Hepatocyte (in vitro differentiated cells): ENCODE measurements around the gene HS3ST5. TPM values are rescaled to one million over a fixed set of nuclear protein-coding genes. Genes with fewer than 3 reads are reported as not detected.

Experiments used
- DNase-seq: peaks from one replicate; pipeline ENCODE4 v3.0.0-alpha.2; 2016; ENCODE audit warnings: low spot score
- H2AFZ ChIP-seq: fragments of 200-600 bp; sonication (generic); 2 replicates; pipeline ENCODE4 v1.6.0; 2016; ENCODE audit warnings: antibody characterized with exemption, mild to moderate bottlenecking
- H3K27ac ChIP-seq: fragments of 200-600 bp; sonication (generic); 2 replicates; pipeline ENCODE4 v1.5.1; 2016; ENCODE audit warnings: mild to moderate bottlenecking
- H3K27me3 ChIP-seq: fragments of 200-600 bp; sonication (generic); 2 replicates; pipeline ENCODE4 v1.6.1; 2016
- H3K36me3 ChIP-seq: fragments of 200-600 bp; sonication (generic); replicated peaks from 2 replicates; pipeline ENCODE4 v1.5.1; 2016; ENCODE audit warnings: low read depth; ENCODE audit not compliant: insufficient read depth
- H3K4me1 ChIP-seq: fragments of 200-600 bp; sonication (generic); 2 replicates; pipeline ENCODE4 v1.5.1; 2016; ENCODE audit warnings: mild to moderate bottlenecking, moderate library complexity; ENCODE audit not compliant: insufficient read depth
- H3K4me2 ChIP-seq: fragments of 200-600 bp; sonication (generic); 2 replicates; pipeline ENCODE4 v1.6.0; 2016
- H3K4me3 ChIP-seq: fragments of 200-600 bp; sonication (generic); 2 replicates; pipeline ENCODE4 v1.5.1; 2016; ENCODE audit warnings: mild to moderate bottlenecking
- H3K79me2 ChIP-seq: fragments of 200-600 bp; sonication (generic); 2 replicates; pipeline ENCODE4 v1.6.0; 2017; ENCODE audit warnings: mild to moderate bottlenecking
- H3K9me2 ChIP-seq: fragments of 200-600 bp; sonication (generic); replicated peaks from 2 replicates; pipeline ENCODE4 v1.6.0; 2017; ENCODE audit warnings: mild to moderate bottlenecking; ENCODE audit not compliant: insufficient read depth
- H3K9me3 ChIP-seq: fragments of 200-600 bp; sonication (generic); 2 replicates; pipeline ENCODE4 v1.5.1; 2016; ENCODE audit warnings: low read depth, mild to moderate bottlenecking
- H4K20me1 ChIP-seq: fragments of 200-600 bp; sonication (generic); 2 replicates; pipeline ENCODE4 v1.6.0; 2016; ENCODE audit warnings: mild to moderate bottlenecking; ENCODE audit not compliant: insufficient read depth, poor library complexity, severe bottlenecking
- EZH2 ChIP-seq: fragments of 200-600 bp; sonication (generic); IDR thresholded peaks from 2 replicates; pipeline ENCODE4 v1.6.1; 2016; ENCODE audit warnings: antibody characterized with exemption, mild to moderate bottlenecking, borderline replicate concordance
- EZH2phosphoT487 ChIP-seq: fragments of 200-600 bp; sonication (generic); IDR thresholded peaks from one replicate; pipeline ENCODE4 v1.6.1; 2018; ENCODE audit warnings: antibody characterized with exemption, mild to moderate bottlenecking, low read depth, moderate library complexity; ENCODE audit not compliant: unreplicated experiment, severe bottlenecking
- WGBS: methylation state at CpG from one replicate; pipeline ENCODE4 v1.1.6; 2016; ENCODE audit warnings: low lambda C conversion rate; ENCODE audit errors: missing lambda C conversion rate; 5-methylcytosine and 5-hydroxymethylcytosine counted together
- polyA plus RNA-seq: library from polyadenylated mRNA; unstranded; fragments of >200 nt; fragmentation: Nextera tagmentation; extraction: Ambion mirVana; gene quantifications from 2 replicates; pipeline ENCODE4 v1.2.1, GENCODE V29; 2016
- total RNA-seq: library from RNA; depleted of rRNA; stranded (reverse); fragments of >200 nt; gene quantifications from 2 replicates; pipeline ENCODE4 v1.2.3, GENCODE V29; 2014
- TF ChIP-seq, protein P1 (sequence below): fragments of 200-600 bp; sonication (generic); IDR thresholded peaks from 2 replicates; pipeline ENCODE4 v1.5.1; 2016; ENCODE audit warnings: antibody characterized with exemption, mild to moderate bottlenecking; ENCODE audit not compliant: poor library complexity

HS3ST5 gene
- total and polyA plus RNA-seq, 2 experiments from 2014 or later, result 0.73 to 1.4 TPM

DNA sequence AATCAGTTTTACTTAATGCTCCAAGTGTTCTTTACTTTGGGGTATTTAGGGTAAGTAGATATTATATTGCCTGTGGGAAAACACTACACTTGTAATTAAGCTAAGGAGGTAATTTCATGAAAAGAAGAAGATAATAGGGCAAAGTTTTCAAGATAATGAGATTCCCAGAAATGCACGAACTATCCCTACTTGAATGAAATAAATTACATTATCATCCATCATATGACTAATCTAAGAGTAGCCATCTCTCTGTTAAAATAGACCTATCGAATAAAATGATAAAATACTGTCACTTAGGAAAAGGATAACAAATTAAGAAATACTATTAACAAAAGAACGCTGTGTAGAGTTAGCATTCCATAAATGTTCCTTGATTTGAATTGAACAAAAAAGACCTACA lies 236.8 kb downstream of the HS3ST5 start:
- 86% methylated on average over 3 of the region's 3 CpGs for WGBS
- H3K27me3 ChIP-seq, result no peaks in the 10 kb centered on the region
- H3K27ac ChIP-seq, result no peak overlapping the region
- no peaks in the 10 kb centered on the region for H3K9me2 ChIP-seq
- no peak for DNase-seq
- no peaks in the 10 kb centered on the region for H3K79me2 ChIP-seq
- no peaks in the 10 kb centered on the region for H3K36me3 ChIP-seq
- no peaks in the 10 kb centered on the region for H4K20me1 ChIP-seq
- no peaks in the 10 kb centered on the region for H3K4me1 ChIP-seq
- TF ChIP-seq EZH2phosphoT487, result no peak
- no peak for TF ChIP-seq EZH2
- TF ChIP-seq, protein P1, sequence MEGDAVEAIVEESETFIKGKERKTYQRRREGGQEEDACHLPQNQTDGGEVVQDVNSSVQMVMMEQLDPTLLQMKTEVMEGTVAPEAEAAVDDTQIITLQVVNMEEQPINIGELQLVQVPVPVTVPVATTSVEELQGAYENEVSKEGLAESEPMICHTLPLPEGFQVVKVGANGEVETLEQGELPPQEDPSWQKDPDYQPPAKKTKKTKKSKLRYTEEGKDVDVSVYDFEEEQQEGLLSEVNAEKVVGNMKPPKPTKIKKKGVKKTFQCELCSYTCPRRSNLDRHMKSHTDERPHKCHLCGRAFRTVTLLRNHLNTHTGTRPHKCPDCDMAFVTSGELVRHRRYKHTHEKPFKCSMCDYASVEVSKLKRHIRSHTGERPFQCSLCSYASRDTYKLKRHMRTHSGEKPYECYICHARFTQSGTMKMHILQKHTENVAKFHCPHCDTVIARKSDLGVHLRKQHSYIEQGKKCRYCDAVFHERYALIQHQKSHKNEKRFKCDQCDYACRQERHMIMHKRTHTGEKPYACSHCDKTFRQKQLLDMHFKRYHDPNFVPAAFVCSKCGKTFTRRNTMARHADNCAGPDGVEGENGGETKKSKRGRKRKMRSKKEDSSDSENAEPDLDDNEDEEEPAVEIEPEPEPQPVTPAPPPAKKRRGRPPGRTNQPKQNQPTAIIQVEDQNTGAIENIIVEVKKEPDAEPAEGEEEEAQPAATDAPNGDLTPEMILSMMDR, result no peak
- no peaks in the 10 kb centered on the region for H3K9me3 ChIP-seq
- H3K4me2 ChIP-seq, result no peak overlapping the region
- H2AFZ ChIP-seq, result no peak overlapping the region
- no peak overlapping the region for H3K4me3 ChIP-seq

DNA sequence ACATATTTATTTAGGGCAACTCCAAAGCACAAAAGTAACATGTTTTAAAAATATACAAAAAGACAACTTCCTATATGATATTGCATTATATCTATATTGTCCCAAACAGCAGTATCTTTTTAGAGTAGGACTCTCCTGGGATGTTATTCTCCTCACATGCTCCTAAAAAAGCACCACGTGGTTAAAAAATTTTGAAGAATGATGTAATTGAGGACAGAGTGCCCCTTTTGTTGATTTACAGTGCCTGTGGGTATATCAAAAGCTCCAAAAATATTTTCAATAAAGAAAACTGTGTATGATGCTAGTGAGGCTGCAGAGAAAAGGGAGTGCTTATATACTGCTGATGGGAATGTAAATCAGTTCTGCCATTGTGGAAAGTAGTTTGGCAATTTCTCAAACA lies 241.6 kb downstream of the HS3ST5 start:
- TF ChIP-seq EZH2phosphoT487 (no peak), EZH2 (no peak)
- TF ChIP-seq, protein P1, result no peak
- Histone ChIP-seq H4K20me1 (no peaks in the 10 kb centered on the region), H3K4me2 (no peak overlapping the region), H3K9me3 (no peaks in the 10 kb centered on the region), H3K27me3 (no peaks in the 10 kb centered on the region), H3K9me2 (no peaks in the 10 kb centered on the region), H3K27ac (no peak overlapping the region), H2AFZ (no peak overlapping the region), H3K36me3 (no peaks in the 10 kb centered on the region), H3K4me3 (no peak overlapping the region), H3K79me2 (no peaks in the 10 kb centered on the region), H3K4me1 (no peaks in the 10 kb centered on the region)
- DNase-seq, result no peak
- 59% methylated on average over 1 of the region's 1 CpG for WGBS

DNA sequence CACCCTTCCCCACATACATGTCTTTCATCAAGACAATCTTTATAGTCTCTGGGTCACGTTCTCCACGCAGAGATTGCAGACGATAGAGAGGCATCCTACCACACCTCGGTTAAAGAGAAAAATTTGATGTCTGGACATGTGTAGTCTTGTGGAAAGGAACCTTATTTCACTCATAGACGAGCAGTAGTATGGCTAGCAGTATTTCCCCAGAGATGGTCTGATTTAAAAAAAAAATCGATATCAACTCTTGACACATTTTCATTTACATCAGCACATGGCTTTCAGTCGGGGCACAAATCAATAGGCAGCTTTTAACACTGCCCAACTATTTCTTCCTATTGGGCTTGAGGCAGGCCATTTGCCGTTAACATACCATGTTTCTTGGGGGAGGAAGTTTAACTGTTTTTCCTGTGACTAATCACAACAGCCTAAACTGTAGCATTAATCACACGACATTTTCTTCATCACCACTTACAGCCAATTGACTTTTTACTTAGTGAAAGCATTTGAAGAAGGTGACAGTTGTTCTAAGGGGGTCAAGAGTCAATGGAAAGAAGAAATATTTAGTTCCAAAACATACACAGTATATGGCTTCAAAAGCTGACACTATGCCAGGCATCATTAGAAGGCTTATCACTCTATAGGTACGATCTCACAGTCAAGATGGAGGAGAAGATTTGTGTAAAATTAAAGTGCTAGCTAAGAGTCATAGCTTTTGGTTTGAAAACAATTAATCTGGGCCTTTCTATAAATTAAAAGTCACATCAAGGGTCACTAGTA lies 242.4 kb downstream of the HS3ST5 start:
- no peaks in the 10 kb centered on the region for H3K9me3 ChIP-seq
- WGBS, result 73% methylated on average over 10 of the region's 10 CpGs
- no peak overlapping the region for H3K4me2 ChIP-seq
- H3K36me3 ChIP-seq, result no peaks in the 10 kb centered on the region
- H3K79me2 ChIP-seq, result no peaks in the 10 kb centered on the region
- H3K9me2 ChIP-seq, result no peaks in the 10 kb centered on the region
- H3K27ac ChIP-seq, result no peak overlapping the region
- DNase-seq, result no peak
- H3K27me3 ChIP-seq, result no peaks in the 10 kb centered on the region
- H4K20me1 ChIP-seq, result no peaks in the 10 kb centered on the region
- TF ChIP-seq EZH2 (no peak), EZH2phosphoT487 (no peak)
- TF ChIP-seq, protein P1, result no peak
- no peak overlapping the region for H3K4me3 ChIP-seq
- H3K4me1 ChIP-seq, result no peaks in the 10 kb centered on the region
- no peak overlapping the region for H2AFZ ChIP-seq
